22Rv1 (cell line): ENCODE data around the gene COX20.

Source experiments
- H3K27ac ChIP-seq: fragments of 450-650 bp; 2 replicates; pipeline ENCODE4 v1.5.1; 2017
- ZFX ChIP-seq: fragments of 450-650 bp; IDR thresholded peaks from 2 replicates; pipeline ENCODE4 v1.6.1; 2017; ENCODE audit warnings: antibody characterized with exemption, borderline replicate concordance
- TF ChIP-seq, protein P1 (sequence below): fragments of 450-650 bp; IDR thresholded peaks from 2 replicates; pipeline ENCODE4 v1.5.1; 2017; ENCODE audit warnings: mild to moderate bottlenecking

COX20 gene

DNA sequence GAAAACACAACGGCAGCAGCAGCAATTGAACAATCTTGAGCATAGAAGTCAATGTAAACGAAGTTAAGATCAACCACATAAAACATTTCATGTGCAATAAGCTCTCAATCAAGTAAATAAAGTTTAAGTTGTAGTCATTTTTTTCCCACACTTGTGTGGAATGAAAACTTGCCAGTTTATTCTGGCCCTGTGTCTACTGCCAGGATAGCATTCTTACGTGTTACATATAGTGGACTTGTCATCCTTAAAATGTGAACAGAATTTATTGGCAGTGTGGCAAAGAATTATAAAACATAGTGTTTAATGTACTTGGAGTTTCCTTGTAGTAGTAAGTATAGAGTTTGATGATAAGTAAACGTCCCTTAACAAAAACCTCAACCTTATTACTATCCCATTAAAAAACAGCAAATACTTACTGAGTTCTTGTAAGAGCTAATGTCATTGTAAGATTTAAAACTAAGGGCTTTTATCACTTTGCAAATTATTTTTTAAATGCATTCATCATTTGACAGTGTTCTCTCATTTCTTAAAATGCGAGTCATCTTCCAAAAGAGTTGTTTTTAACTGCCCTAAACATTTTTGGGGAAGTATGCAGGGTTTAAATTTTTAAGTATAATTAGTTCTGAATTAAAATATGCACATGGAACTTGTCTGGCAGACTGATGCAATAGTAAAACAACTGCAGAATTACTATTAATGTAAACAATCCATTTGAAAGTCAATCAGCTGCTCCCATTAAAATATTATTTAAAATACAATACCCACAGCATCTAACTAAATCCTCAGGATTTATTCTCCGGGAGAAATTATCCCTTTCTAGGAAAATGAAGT, 7.9 kb downstream of the COX20 start:
- H3K27ac ChIP-seq = peak overlapping the region; percentile 100
- TF ChIP-seq ZFX = no peak
- TF ChIP-seq, protein P1, sequence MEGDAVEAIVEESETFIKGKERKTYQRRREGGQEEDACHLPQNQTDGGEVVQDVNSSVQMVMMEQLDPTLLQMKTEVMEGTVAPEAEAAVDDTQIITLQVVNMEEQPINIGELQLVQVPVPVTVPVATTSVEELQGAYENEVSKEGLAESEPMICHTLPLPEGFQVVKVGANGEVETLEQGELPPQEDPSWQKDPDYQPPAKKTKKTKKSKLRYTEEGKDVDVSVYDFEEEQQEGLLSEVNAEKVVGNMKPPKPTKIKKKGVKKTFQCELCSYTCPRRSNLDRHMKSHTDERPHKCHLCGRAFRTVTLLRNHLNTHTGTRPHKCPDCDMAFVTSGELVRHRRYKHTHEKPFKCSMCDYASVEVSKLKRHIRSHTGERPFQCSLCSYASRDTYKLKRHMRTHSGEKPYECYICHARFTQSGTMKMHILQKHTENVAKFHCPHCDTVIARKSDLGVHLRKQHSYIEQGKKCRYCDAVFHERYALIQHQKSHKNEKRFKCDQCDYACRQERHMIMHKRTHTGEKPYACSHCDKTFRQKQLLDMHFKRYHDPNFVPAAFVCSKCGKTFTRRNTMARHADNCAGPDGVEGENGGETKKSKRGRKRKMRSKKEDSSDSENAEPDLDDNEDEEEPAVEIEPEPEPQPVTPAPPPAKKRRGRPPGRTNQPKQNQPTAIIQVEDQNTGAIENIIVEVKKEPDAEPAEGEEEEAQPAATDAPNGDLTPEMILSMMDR = no peak

DNA sequence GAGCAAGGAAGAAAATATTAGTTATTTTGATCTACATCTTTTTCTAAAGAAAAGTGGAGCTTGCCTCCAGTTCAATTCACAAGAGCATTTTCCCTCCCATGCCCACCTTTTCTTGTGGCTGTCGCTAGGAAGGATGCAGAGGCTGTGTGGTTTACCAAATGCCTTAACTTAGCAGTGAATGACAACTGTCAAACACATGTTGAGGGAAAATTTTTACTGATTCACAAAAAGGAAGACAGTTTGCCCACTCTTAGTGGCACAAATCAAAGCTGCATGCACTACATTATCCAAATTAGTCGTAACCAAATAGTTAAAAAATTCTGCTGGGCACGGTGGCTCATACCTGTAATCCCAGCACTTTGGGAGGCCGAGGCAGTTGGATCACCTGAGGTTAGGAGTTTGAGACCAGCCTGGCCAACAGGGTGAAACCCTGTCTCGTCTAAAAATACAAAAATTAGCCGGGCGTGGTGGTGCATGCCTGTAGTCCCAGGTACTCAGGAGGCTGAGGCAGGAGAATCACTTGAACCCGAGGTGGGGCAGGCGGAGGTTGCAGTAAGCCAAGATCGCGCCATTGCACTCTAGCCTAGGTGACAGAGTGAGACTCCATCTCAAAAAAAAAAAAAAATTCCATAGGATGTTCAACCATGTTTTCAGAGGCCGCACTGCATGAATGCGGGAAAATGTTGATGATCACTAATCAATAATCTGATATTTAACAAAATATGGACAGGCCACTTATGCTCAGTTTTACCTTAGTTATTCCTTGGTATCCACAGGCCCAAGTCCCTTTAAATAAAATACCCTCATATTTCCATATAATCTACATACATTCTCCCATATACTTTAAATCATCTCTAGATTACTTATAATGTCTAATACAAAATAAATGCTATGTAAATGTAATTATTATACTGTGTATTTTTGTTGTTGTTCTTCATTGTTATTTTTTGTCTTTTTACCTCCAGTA, 9.0 kb downstream of the COX20 start:
- TF ChIP-seq ZFX = no peak
- TF ChIP-seq, protein P1 = no peak
- peak overlapping the region; percentile 100 for H3K27ac ChIP-seq

DNA sequence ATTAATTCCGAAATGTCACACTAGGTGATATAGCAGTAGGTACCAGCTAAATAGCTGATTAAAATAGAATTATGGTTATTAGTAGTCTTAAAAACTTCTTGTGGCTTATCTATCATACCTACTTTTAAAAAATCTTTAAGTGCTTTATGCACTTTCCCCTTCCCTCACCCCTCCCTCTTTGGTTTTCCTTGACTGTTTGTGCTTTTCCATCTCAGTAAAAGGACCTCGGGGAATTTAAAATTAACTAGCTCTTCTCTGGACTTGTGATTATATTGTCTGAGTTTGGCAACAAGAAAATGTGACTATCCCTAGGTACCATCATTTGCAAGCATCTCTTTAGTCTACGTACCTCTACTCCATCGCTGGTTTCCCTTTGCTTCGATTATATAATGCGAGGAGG, 11.2 kb downstream of the COX20 start:
- H3K27ac ChIP-seq = peak overlapping the region; percentile 100
- no peak for TF ChIP-seq ZFX
- TF ChIP-seq, protein P1 = no peak

DNA sequence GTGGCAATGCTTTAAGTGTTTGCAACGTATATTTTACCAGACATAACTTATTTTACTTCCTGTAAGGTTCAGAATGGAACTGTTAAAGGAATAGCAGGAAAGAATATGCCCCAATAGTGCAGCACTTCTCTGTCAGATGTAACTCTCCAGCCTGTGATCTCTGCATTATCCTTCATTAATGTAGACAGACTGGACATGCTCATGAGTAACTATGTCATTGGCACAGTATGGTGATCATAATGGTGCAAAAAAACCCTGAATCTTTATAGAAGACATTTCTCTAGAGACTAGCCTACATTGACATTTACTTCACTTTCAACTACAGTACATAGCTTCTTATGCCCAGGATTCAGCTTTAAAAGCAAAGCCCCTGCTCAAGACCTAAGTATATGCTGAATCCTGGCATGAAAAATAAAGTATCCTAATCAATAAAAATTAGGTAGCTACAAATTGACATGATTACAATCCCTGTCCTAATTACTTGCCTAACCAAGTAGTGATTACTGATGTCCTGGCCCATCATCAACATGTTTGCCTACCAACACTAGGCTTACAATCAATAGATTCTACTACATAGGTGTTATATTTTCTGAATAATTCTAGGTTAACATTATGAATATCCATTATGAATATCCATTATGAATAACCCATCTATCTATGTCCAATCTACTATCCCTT, 13.9 kb downstream of the COX20 start:
- TF ChIP-seq, protein P1 = no peak
- no peak for TF ChIP-seq ZFX
- peak overlapping the region; percentile 32 for H3K27ac ChIP-seq

DNA sequence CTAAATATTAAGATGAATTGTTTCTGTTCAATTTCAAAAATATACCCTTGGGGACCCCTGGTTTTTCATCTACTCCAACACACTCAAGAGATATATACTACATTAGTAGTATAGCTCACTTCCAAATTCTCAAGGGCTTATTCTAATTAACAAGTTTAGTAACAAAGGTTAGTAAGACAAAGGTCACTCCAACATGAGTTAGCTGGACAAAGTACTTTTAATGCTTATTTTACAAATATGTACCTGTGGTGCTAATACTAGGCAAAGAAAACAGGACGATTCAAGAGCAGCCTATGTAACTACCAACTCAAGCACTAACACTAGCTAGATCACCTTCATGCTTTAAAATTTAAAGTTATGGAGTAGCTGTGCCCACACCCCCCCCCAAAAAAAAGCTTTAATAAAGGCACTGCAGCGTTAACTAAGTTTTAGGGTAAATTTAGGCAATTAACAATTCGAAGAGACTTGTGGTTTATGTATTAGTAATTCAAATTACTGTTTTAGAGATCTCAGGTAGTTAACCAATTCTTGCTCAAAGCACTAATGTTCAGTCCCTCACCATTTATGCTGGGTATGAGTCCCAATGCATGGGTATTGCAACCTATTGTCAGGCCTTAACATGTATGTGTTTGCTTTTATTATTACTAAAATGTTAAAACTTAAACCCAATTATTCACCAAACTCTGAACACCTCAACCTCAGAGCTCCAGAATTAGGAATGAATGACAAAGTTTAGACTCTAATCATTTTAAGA, 14.8 kb downstream of the COX20 start:
- peak overlapping the region; percentile 32 for H3K27ac ChIP-seq
- TF ChIP-seq, protein P1 = no peak

DNA sequence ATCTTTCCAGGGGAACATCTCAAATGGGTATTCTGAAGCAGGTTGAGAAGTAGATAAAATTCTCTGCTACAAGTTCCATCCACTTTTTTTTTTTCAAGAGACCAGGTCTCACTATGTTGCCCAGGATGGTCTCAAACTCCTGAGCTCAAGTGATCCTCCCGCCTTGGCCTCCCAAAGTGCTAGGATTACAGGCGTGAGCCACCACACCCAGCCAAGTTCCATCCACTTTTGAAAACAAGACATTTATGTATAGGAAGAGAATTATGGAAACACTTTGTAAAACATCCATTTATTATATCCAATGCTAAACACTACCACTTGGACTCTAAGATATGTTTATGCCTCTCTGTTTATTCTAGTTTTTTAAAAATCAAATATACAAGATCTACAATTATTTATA, 15.4 kb downstream of the COX20 start:
- TF ChIP-seq ZFX = no peak
- TF ChIP-seq, protein P1 = no peak

More for the DNA sequence above, 15.4 kb downstream of the COX20 start:
- H3K27ac ChIP-seq = peak overlapping the region; percentile 32
